ENCODE data around the gene FXYD6.

DNA sequence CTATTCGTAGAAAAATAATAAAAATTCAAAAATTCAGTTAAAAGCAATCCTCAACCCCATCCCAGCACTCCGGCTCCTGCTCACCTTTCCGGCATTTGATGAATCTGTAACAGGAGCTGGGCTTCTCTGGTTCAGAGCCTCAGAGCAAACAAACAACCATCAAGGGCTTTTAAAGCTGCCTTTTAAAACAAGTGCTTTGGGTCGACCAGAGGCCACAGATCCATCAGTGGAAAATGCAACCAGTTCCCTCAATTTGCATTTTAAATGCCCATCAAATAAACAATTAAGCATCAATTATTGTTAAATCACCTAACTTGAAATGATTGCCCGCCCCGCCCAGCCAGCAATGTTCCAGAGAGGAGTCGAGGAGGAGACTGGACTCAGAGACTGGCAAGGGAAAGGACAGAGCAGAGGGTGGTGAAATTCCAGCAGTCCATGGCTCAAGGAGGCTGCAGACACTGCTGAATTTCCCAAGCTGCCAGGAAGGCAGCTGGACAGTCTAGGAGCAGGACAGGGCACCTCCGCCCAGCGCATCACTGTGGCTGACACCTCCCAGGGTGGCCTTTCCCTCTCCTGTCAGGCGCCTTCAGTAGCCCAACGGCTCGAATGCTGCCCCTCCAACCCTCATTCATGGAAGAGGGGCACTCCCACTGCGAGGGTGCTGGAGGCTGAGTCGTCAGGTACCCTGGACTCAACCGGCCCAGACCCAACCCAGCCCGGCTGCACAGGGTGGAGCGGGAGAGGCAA, 7.5 kb downstream of the FXYD6 start:
- no peak for TF ChIP-seq RAD21 (IDR thresholded peaks at IDR 0.05; ENCODE audit: low read depth)
- TF ChIP-seq, protein P1, sequence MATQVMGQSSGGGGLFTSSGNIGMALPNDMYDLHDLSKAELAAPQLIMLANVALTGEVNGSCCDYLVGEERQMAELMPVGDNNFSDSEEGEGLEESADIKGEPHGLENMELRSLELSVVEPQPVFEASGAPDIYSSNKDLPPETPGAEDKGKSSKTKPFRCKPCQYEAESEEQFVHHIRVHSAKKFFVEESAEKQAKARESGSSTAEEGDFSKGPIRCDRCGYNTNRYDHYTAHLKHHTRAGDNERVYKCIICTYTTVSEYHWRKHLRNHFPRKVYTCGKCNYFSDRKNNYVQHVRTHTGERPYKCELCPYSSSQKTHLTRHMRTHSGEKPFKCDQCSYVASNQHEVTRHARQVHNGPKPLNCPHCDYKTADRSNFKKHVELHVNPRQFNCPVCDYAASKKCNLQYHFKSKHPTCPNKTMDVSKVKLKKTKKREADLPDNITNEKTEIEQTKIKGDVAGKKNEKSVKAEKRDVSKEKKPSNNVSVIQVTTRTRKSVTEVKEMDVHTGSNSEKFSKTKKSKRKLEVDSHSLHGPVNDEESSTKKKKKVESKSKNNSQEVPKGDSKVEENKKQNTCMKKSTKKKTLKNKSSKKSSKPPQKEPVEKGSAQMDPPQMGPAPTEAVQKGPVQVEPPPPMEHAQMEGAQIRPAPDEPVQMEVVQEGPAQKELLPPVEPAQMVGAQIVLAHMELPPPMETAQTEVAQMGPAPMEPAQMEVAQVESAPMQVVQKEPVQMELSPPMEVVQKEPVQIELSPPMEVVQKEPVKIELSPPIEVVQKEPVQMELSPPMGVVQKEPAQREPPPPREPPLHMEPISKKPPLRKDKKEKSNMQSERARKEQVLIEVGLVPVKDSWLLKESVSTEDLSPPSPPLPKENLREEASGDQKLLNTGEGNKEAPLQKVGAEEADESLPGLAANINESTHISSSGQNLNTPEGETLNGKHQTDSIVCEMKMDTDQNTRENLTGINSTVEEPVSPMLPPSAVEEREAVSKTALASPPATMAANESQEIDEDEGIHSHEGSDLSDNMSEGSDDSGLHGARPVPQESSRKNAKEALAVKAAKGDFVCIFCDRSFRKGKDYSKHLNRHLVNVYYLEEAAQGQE (IDR thresholded peaks at IDR 0.05; ENCODE audit: low read depth), result no peak
- TF ChIP-seq CEBPB (IDR thresholded peaks at IDR 0.05), result no peak
- TF ChIP-seq EP300 (IDR thresholded peaks at IDR 0.05; ENCODE audit: borderline replicate concordance), result no peak
- no peak for TF ChIP-seq TAF1 (IDR thresholded peaks at IDR 0.05; ENCODE audit: low read depth)
- TF ChIP-seq TEAD4 (IDR thresholded peaks at IDR 0.05), result no peak
- no peak for TF ChIP-seq YY1 (IDR thresholded peaks at IDR 0.05; ENCODE audit: low read depth)
- TF ChIP-seq EGR1 (IDR thresholded peaks at IDR 0.05), result no peak
- TF ChIP-seq, protein P2, sequence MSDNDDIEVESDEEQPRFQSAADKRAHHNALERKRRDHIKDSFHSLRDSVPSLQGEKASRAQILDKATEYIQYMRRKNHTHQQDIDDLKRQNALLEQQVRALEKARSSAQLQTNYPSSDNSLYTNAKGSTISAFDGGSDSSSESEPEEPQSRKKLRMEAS (IDR thresholded peaks at IDR 0.05), result no peak
- TF ChIP-seq FOXM1 (IDR thresholded peaks at IDR 0.05; ENCODE audit: borderline replicate concordance, low read depth), result no peak

Data from Ishikawa (cell line).